Fibroblast of villous mesenchyme (primary cell): ENCODE measurements around the gene ESR2. TPM values are rescaled to one million over a fixed set of nuclear protein-coding genes. Genes with fewer than 3 reads are reported as not detected.
A peak's percentile ranks its signal among the peaks of the same experiment; 100 is the strongest.

Source experiments
- DNase-seq: peaks from one replicate; pipeline ENCODE4 v3.0.0-alpha.2; 2010; ENCODE audit warnings: low read depth
- H3K4me3 ChIP-seq: 2 replicates; pipeline ENCODE4 v1.5.1; 2011; ENCODE audit warnings: low read depth, mild to moderate bottlenecking, low read length
- CTCF ChIP-seq: IDR thresholded peaks from 2 replicates; pipeline ENCODE4 v1.5.1; 2012; ENCODE audit warnings: low read depth, mild to moderate bottlenecking, low read length; ENCODE audit not compliant: insufficient read depth
- total RNA-seq: library from RNA; depleted of rRNA; stranded (reverse); fragments of >200 nt; gene quantifications from 2 replicates; pipeline ENCODE4 v1.2.3, GENCODE V29; 2012

ESR2 gene
- total RNA-seq, 1 donor, result not detected

DNA sequence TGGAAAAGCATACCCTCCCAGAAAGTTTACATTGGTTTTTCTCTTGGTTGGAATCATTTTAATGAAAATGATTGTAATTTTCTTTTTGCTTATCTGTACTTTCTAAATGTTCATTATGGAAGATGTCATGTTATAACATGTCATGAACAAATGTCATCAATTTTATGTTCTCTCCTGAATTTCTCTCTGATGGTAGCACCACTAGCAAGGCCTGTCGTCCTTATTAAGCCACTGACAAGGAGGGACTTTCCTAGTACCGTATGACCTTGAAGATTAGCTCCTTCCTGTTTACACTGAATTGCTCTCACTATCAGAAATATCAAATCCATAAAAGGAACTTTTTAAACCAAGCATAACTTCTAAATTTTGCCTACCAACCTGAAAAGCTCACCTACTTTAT lies 99.0 kb downstream of the ESR2 start:
- H3K4me3 ChIP-seq, result no peak overlapping the region
- TF ChIP-seq CTCF, result no peak
- DNase-seq, result peak; percentile 12

DNA sequence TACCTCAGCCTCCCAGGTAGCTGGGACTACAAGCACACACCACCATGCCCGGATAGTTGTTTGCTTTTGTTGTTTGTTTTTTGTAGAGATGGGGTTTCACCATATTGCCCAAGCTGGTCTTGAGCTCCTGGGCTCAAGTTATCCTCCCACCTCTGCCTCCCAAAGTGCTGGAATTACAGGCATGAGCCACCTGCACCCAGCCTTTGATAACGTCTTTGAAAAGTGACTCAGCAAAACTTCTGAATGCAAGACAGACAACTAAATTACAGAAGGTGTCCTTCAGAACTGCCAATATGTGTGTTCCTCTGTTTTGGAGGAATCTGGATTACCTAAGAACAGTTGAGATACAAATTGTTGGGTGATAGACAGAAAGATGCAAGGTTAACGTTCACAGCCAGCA lies 99.8 kb downstream of the ESR2 start:
- no peak for DNase-seq
- H3K4me3 ChIP-seq, result no peak overlapping the region
- no peak for TF ChIP-seq CTCF

DNA sequence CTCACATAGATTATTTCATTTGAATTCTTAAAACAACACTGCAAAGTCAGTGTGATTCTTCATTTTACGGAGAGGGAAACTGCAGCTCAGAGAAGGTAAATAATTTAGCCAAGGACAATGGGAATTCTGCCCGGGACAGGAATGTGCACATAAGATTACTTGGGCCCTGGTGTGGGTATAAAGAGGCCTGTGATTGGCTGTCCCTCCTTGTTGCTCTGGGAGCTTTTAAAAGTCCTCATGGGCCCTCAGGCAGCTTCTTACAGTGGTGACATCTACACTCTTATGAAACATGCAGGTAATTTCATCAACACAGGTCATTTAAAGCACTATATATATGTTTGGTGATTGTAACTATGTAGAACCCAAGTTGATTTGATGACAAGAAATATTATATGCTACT lies 100.3 kb downstream of the ESR2 start:
- no peak overlapping the region for H3K4me3 ChIP-seq
- no peak for DNase-seq

GRCh38 chr14:64191756-64192155 lies 102.4 kb downstream of the ESR2 start:
- no peak for TF ChIP-seq CTCF
- no peak overlapping the region for H3K4me3 ChIP-seq
- DNase-seq, result peak; percentile 84

More for the DNA sequence above, 100.3 kb downstream of the ESR2 start:
- TF ChIP-seq CTCF, result no peak

- no peak overlapping the region for H3K4me3 ChIP-seq
- no peak for DNase-seq
- TF ChIP-seq CTCF, result no peak
Measured at GRCh38 chr14:64190974-64191502, 103.1 kb downstream of the ESR2 start.

DNA sequence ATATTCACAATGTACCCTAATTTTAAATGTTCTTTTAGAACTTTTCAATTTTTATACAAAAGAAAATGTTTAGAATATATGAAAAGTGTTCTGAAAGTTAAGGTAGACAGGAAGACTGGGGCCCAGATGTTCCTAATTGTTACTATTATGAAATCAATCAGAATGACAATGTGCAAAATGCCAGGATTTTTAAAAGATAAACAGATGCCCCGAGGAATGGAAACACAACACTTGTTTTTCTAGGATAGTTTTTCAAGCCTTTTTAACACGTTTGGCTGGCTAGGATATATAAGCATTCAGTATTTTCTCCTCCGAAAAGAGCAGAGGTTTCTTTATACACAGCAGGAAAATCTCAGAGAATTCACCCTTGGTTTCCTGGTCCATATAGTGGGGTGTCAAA lies 106.8 kb downstream of the ESR2 start:
- no peak overlapping the region for H3K4me3 ChIP-seq
- DNase-seq, result peak; percentile 41
- no peak for TF ChIP-seq CTCF
